CD4-positive, alpha-beta T cell (primary cell): ENCODE results near the gene NDUFA5. TPM values are rescaled to one million over a fixed set of nuclear protein-coding genes. Genes with fewer than 3 reads are reported as not detected.

Experiments used
- ATAC-seq: fragments of 200-7000 bp; cut with Tn5 transposase; one replicate; pipeline ENCODE4 v1.10.0; 2022; ENCODE audit warnings: mild to moderate bottlenecking; ENCODE audit not compliant: poor library complexity
- CTCF ChIA-PET: fragments of 350-600 bp; sonication (Branson Sonifier 250); formaldehyde crosslinking; loops from one replicate; lab custom pipeline; 2021; ENCODE audit warnings: antibody characterized with exemption, inconsistent platforms; lab: Charles Lee
- POLR2A ChIA-PET: fragments of 350-600 bp; sonication (Branson Sonifier 250); formaldehyde crosslinking; loops from one replicate; lab custom pipeline; 2021; ENCODE audit warnings: antibody characterized with exemption, inconsistent platforms; lab: Charles Lee
- DNase-seq, 14 experiments: peaks; one replicate each; pipeline ENCODE4 v3.0.0-alpha.2; 2013 to 2020; ENCODE audit warnings: mixed read lengths in 2 of 14
- H3K27ac ChIP-seq, 2 donors: one replicate each; pipeline versions ENCODE4 v1.5.1 to v1.7.0; 2013; ENCODE audit warnings: low read length in 2 of 2, low read depth in 1 of 2, mild to moderate bottlenecking in 1 of 2
- H3K27me3 ChIP-seq, 2 experiments: 1 replicate in 1 of 2; 2 replicates in 1 of 2; pipeline versions ENCODE4 v1.6.1 to v1.7.0; 2013; ENCODE audit warnings: low read length in 2 of 2, control low read depth in 1 of 2, mild to moderate bottlenecking in 1 of 2, moderate library complexity in 1 of 2; ENCODE audit not compliant: insufficient read depth in 2 of 2, control insufficient read depth in 1 of 2
- H3K36me3 ChIP-seq: one replicate; pipeline ENCODE4 v1.6.1; 2013; ENCODE audit warnings: low read length, control low read depth; ENCODE audit not compliant: insufficient read depth
- H3K4me1 ChIP-seq: one replicate; pipeline ENCODE4 v1.6.1; 2013; ENCODE audit warnings: low read length, control low read depth; ENCODE audit not compliant: insufficient read depth
- H3K4me3 ChIP-seq: one replicate; pipeline ENCODE4 v1.5.1; 2013; ENCODE audit warnings: mild to moderate bottlenecking, low read length, moderate library complexity
- H3K9me3 ChIP-seq, 2 experiments: 1 replicate in 1 of 2; 2 replicates in 1 of 2; pipeline versions ENCODE4 v1.6.1 to v1.7.0; 2013; ENCODE audit warnings: low read length in 2 of 2, mild to moderate bottlenecking in 2 of 2, control low read depth in 1 of 2, moderate library complexity in 1 of 2; ENCODE audit not compliant: control insufficient read depth in 1 of 2, insufficient read depth in 1 of 2
- H3K27ac Mint-ChIP-seq: one replicate; pipeline ENCODE4 v1.8.0; 2020; ENCODE audit warnings: mixed read lengths
- H3K27me3 Mint-ChIP-seq: one replicate; pipeline ENCODE4 v1.8.0; 2021; ENCODE audit warnings: mixed read lengths
- H3K36me3 Mint-ChIP-seq: one replicate; pipeline ENCODE4 v1.8.0; 2021; ENCODE audit warnings: low read depth, mixed read lengths
- H3K4me1 Mint-ChIP-seq: one replicate; pipeline ENCODE4 v1.8.0; 2021; ENCODE audit warnings: low read depth, mixed read lengths
- H3K4me3 Mint-ChIP-seq: one replicate; pipeline ENCODE4 v1.8.0; 2020; ENCODE audit warnings: mild to moderate bottlenecking, mixed read lengths
- H3K9me3 Mint-ChIP-seq: one replicate; pipeline ENCODE4 v1.8.0; 2020; ENCODE audit warnings: mixed read lengths
- CTCF ChIP-seq: fragments of 200-600 bp; IDR thresholded peaks from one replicate; pipeline ENCODE4 v1.8.0; 2022; ENCODE audit warnings: antibody characterized with exemption, mild to moderate bottlenecking
- intact Hi-C, 2 experiments: fragments of 100-400 bp; cut with DNase I in 1 of 2; cut with micrococcal nuclease in 1 of 2; formaldehyde crosslinking; loops; one replicate each; pipeline versions ENCODE4 v1.15.1 to v1.9.0; 2023 to 2025; cut with DNase I, micrococcal nuclease
- total RNA-seq, 174 experiments: library from RNA in 2 of 174; stranded (reverse) in 2 of 174; gene quantifications; one replicate each; pipeline ENCODE4 v1.2.3 and lab custom pipeline; 2021 to 2026

Gene NDUFA5
- total RNA-seq, 2 experiments from 2014 or later: 67.9 to 68.6 TPM

- Mint-ChIP-seq H3K4me3 (no peak overlapping the region), H3K9me3 (no peaks in the 10 kb centered on the region), H3K27me3 (peaks cover 10% of the 10 kb centered on the region), H3K27ac (no peak overlapping the region), H3K4me1 (no peaks in the 10 kb centered on the region), H3K36me3 (no peaks in the 10 kb centered on the region)
- Histone ChIP-seq H3K4me3 (no peak overlapping the region), H3K27me3 (no peaks in the 10 kb centered on the region), H3K9me3 (no peaks in the 10 kb centered on the region), H3K27ac (no peak overlapping the region), H3K36me3 (no peaks in the 10 kb centered on the region), H3K4me1 (no peaks in the 10 kb centered on the region)
- ATAC-seq (no peak), DNase-seq (no peak)
- CTCF ChIA-PET: interaction anchor here (1.1 kb wide), 1 partner anchor 11 kb away, joined by 3 read pairs; the partner anchor contains the start of gene NDUFA5
- intact Hi-C loops: no loop called here
- POLR2A ChIA-PET: interaction anchor here (1.4 kb wide), 1 partner anchor 12 kb away, joined by 5 read pairs; the partner anchor contains the start of gene NDUFA5
- TF ChIP-seq CTCF: no peak
Observed at GRCh38 chr7:123569352-123570010, 11.9 kb upstream of the NDUFA5 start.

GRCh38 chr7:123562121-123562520 is 4.5 kb upstream of the NDUFA5 start:
- Histone ChIP-seq H3K27ac (no peak overlapping the region), H3K9me3 (no peaks in the 10 kb centered on the region), H3K27me3 (no peaks in the 10 kb centered on the region), H3K4me3 (no peak overlapping the region), H3K4me1 (peaks cover under 1% of the 10 kb centered on the region), H3K36me3 (no peaks in the 10 kb centered on the region)
- no peak overlapping the region for H3K4me3 Mint-ChIP-seq
- H3K27me3 Mint-ChIP-seq: peaks cover 10% of the 10 kb centered on the region
- no peaks in the 10 kb centered on the region for H3K9me3 Mint-ChIP-seq
- CTCF ChIA-PET: no interaction called here
- no peak for TF ChIP-seq CTCF
- no peak for DNase-seq
- POLR2A ChIA-PET: no interaction called here
- H3K27ac Mint-ChIP-seq: no peak overlapping the region
- no peak for ATAC-seq
- H3K36me3 Mint-ChIP-seq: no peaks in the 10 kb centered on the region
- intact Hi-C loops: loop anchor here in 1 of 2 experiments (5.0 kb wide), 1 partner anchor 1370 kb away; no protein-coding TSS in a partner anchor
- H3K4me1 Mint-ChIP-seq: no peaks in the 10 kb centered on the region

GRCh38 chr7:123558289-123558874 is 764 bp upstream of the NDUFA5 start:
- no peak for TF ChIP-seq CTCF
- H3K4me1 Mint-ChIP-seq: peaks cover 4% of the 10 kb centered on the region
- H3K9me3 Mint-ChIP-seq: no peaks in the 10 kb centered on the region
- peaks cover 5% of the 10 kb centered on the region for H3K36me3 Mint-ChIP-seq
- intact Hi-C loops: no loop called here
- ATAC-seq (no peak), DNase-seq (no peak)
- H3K27me3 ChIP-seq: no peaks in the 10 kb centered on the region
- no peak overlapping the region for H3K27ac Mint-ChIP-seq
- POLR2A ChIA-PET: interaction anchor here (0.8 to 2.2 kb wide), 6 partner anchors 12 to 1371 kb away, joined by 3 to 44 read pairs (median 5); partner anchors contain the start of genes IQUB, POT1 and WASL
- H3K27me3 Mint-ChIP-seq: no peaks in the 10 kb centered on the region
- H3K9me3 ChIP-seq: no peaks in the 10 kb centered on the region
- peak overlapping the region; percentile 69 for H3K4me3 ChIP-seq
- H3K27ac ChIP-seq: peak overlapping the region in 1 of 2 donors; percentile 40
- no peak overlapping the region for H3K4me3 Mint-ChIP-seq
- H3K4me1 ChIP-seq: peaks cover 8% of the 10 kb centered on the region
- CTCF ChIA-PET: interaction anchor here (1.0 to 2.0 kb wide), 3 partner anchors 11 to 64 kb away, joined by 3 to 12 read pairs (median 4); no protein-coding TSS in a partner anchor
- H3K36me3 ChIP-seq: peaks cover 10% of the 10 kb centered on the region
